GM18498 (cell line): Measurements from ENCODE around the gene PPIL6.
"Not testable (repeated sequence)": the region's sequence is repeated elsewhere in the genome, so short reads cannot be mapped to it uniquely, and the experiment has no call there.

Experiments used
- ATAC-seq: cut with Tn5 transposase; IDR thresholded peaks from one replicate; pipeline ENCODE4 v1.9.1; 2021; ENCODE audit warnings: mild to moderate bottlenecking, moderate library complexity; ENCODE audit not compliant: unreplicated experiment

Gene PPIL6

DNA sequence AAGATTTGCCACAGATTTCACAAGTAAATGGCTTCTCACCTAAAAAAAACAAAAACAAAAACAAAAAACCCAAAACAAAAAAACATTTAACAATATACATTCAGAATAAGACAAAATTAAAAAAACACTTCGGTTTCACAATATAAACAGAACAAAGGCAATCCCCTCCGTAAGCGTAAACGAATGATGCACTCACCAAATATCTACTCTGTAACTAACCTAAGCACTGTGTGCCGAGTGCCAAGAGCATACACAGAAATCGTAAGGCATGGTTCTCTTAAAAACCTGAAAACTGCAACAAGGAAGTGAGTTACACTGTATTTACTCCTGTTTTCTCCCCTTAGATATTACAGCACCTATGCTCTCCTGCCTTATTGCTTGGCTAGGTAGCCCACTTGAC is 27.3 kb upstream of the PPIL6 start:
- ATAC-seq, result no peak

DNA sequence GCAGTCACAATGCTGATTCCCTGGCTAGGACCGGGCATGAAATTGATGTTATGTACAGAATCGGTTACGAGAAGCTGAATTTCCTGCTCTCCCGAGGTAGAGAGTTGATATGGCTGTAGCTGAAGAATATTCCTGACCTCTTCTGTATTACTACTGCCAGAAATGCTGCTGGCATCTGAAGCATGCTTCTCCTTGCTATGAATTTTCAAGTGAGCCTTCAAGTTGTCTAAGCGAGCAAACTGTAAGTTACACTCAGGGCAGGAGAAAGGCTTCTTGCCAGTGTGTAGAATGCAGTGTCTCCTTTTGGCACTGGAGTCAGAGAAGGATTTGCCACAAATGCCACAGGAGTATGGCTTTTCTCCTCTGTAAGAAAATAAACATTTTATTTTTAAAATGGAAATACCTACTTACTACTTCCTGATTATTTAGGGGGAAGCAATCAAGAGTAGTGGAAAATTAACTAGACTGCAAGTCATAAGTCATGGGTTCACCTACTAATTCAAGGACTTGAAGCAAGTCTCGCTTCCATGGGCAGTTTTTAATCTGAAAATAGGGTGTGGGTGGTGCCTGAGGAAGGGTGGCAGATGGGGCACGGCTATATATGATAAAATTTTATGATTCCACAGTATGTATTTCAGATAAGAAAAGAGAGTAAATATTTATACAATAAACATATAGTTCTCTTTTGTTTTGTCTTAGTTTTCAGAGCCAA is 25.9 kb upstream of the PPIL6 start:
- ATAC-seq, result no peak

DNA sequence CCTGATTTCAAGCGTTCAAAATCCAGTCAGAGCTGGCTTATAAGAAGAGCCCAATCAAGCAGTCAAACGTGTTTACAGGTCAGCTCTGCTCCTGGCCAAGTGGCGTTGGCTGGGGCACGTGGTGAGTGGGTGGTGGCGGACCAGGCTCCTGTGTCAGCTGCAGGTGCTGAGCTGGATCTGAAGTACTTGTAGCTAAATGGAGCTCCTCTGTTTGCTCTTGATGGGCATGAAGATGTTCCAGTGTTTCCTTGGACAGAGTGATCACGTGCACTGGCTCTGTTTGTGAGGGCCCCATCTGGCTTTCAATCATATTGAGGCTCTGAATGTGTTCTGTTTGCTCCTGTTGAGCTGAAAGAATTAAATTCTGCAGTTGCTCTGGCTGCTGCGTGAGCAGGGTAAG is 25.3 kb upstream of the PPIL6 start:
- ATAC-seq, result no peak

DNA sequence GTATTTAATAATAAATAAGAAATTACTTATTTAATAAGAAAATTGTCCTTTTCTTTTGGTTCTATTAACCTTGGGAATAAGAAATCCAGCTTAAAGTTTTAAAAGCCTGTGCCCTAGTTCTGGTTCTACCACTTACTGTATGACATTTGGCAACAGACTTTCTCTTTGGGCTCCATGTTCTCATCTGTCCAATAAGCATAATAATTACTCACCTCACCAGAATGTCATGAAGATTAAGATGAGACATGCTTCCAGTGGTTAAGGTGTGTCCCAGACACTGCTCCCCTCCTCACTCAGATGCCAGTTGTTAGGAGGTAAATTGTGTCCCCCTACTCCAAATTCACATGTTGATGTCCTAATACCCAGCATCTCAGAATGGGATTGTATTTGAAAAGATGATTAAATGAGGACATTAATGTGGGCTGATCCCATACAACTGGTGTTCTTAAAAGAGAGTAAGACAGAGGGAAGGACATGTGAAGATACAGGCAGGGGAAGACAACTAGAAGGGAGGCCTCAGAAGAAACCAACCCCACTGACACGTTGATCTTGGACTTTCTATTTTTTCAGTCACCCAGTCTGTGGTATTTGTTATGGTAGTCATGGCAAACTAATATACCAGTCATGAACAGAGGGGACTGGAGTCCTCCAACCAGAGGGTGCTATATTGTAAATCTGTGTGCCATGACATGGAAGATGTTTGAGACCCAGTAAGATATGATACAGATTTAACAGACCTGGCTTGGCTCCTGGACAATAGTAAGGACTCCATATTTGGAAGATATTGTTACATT is 21.5 kb upstream of the PPIL6 start:
- no peak for ATAC-seq

DNA sequence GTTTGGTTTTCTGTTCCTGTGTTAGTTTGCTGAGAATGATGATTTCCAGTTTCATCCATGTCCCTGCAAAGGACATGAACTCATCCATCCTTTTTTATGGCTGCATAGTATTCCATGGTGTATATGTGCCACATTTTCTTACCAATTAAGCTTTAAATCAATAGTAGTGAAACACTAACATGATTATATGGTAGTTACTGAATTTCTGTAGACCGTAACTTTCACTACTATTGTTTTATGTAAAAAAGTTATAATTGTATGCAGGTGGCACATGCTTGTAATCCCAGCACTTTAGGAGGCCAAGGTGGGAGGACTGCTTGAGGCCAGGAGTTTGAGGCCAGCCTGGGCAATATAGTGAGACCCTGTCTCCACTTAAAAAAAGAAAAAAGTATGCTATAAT is 20.8 kb upstream of the PPIL6 start:
- not testable (repeated sequence) for ATAC-seq

DNA sequence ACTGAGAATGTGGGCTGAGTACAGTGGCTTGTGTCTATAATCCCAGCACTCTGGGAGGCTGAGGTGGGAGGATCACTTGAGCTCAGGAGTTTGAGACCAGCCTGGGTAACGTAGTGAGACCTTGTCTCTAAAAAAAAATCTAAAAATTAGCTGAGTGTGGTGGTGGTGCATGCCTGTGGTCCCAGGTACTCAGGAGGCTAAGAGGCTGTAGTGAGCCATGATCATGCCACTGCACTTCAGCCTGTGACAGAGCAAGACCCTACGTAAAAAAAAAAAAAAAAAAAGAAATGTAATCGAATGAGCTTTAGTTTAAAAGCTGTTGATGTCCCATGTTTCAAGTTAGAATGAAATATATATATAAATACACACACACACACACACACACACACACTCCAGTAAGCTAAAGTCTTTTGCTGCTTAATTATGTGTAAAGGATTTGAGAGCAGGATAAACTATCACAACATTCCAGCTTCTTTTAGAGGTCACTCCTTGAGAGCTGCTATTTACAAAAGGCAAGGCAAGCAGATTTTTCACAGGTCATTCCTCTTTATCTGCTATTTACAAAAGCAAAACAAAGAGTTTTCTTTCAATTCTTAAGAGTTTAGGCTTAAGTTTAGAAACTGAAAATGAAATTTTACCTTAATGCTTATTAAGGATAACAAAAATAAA is 19.9 kb upstream of the PPIL6 start:
- no peak for ATAC-seq

DNA sequence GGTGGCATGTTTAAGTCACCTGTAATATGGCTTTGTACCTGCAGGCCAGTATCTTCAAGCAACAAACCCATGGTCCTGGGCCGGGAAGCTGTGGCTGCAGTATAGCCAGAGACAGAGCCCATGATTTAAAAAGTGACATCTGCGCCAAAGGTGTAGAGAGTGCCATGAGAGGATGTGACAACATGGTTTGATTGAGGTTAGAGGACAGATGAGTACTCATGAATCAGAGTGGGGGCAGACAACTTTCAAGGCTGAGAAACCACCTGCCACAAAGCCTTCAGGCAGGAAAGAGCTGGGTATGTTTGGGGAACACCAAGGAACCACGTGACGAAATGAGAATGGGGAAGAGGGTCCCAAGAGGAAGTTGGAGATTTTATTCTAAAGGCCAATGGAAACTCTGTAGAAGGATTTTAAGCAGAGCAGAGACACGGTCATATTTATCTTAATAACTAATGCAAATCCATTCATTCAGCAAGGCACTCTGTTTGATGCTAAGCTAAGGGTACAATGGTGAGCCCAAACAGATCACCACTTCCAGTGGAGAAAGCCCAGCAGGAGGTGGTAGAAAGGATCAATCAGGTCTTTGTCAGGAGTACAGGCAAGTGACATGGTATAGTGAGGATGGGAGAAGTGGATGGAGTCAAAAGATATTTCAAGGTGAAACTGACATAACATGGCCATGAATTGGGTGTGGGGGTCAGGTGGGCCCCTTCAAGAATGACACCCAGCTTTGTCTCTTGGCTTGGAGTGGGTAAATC is 18.5 kb upstream of the PPIL6 start:
- ATAC-seq, result peak; percentile 23

DNA sequence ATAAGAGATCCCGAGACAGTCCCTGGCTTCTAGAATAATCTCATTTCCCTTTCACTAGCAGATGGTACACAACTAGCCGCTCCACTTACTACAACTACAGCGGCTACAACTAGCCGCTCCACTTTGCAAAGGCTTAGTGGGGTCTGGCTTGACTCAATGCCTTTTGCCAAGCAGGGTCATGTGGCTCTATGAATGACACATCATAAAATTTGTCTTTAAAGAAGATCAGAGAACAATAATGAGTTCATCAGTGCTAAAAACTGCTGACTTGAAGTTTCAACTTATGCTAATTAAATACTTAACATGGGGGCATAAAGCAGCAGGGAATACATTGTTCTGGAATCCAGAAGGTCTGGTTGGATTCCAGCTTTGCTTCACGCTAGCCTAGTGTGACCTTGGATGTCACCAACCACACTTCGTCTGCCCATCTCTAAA is 17.2 kb upstream of the PPIL6 start:
- no peak for ATAC-seq

DNA sequence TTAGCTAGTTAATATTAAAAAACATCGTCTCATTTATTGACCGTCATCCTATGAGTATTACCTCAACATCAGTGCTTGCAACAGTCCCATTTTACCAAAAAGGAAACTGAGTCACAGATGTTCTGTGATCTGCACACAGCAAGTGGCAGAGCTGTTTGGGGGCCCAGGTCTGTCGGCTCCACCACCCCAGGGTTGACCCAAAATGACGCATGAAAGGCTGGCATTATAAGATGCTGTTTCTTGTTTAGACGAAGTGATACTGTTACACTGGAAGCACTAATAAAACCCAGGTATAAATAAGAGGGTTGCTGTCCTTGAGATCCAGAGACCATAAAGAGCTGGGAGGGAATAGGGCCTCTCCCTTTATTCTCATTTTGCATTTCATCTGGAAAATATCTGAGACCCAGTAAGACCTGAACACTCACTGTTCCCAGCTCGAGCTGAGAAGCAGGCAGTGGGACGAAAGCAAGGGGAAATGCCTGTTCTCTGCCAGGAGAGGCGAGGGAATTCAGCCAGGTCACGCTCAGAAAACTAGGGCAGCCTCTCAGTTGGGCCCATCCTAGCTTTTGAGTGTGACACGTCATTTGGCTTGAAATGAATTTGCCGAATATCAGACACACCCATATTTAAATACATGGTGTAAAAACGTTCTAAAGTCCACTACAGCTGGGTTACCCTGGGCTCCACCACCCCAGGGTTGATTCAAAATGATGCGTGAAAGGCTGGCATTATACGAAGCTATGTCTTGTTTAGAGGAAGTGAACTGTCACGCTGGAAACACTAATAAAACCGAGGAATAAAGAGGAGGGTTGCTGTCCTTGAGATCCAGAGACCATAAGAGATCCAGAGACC is 16.5 kb upstream of the PPIL6 start:
- no peak for ATAC-seq

DNA sequence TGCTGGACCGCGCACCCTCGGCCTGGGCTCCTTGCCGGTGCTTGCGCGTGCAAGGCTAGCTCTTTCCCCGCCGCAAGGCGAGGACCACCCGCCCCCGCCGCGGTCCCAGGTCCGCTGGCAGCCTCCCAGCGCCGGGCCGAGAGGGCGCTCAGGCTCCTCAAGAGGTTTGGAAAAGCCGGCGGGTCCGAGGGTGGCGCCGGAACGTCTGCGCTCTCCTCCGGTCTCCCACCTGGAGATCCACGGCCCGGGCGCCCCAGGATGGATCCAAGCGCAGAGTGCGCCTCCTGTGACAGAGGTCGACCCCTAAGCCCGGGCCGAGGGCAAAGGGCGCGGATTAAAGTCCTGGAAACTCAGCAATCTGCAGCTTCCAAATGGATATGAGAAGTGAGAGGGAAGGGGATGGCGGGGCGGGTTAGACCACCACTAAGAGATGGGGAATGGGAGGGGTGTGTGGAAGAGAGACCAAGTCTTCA is 15.7 kb upstream of the PPIL6 start:
- no peak for ATAC-seq

DNA sequence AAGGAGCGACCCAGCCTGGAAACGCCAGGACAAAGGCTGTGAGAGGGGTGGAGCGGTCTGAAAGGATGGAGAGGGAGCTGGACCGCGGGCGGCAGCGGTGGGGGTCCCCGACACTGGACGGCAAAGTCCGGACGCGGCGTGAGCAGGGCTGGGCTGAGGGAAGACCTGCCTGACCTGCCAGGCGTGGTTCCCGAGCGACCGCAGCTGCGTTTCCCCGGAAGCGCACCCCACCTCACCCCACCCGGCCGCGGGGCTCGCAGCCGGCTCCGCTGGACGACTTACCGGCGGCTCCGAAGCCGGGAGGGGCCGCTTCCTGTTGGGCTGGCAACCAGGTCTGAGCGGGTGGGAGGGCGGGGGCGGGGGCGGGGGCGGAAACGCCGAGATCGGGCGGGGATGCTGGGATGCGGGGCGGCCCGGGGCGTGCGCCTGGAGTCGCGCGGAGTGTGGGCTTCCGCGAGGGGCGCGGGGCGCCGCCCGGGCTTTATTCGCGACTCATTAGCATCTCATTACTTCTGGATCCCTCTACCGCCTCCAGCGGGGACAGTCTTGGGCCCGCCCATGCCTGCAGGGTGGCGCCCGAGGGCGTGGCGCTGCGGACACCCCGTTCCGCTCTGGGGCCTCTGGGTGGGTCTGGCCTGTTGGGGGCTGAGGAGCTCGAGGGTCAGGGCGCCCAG is 15.1 kb upstream of the PPIL6 start, which contains the start of gene MICAL1:
Gene MICAL1 (minus strand): TSS at position 336 of the 674 bp plus-strand sequence. CDS start 1,576 bp downstream, outside the sequence.
- peak; percentile 60 for ATAC-seq

DNA sequence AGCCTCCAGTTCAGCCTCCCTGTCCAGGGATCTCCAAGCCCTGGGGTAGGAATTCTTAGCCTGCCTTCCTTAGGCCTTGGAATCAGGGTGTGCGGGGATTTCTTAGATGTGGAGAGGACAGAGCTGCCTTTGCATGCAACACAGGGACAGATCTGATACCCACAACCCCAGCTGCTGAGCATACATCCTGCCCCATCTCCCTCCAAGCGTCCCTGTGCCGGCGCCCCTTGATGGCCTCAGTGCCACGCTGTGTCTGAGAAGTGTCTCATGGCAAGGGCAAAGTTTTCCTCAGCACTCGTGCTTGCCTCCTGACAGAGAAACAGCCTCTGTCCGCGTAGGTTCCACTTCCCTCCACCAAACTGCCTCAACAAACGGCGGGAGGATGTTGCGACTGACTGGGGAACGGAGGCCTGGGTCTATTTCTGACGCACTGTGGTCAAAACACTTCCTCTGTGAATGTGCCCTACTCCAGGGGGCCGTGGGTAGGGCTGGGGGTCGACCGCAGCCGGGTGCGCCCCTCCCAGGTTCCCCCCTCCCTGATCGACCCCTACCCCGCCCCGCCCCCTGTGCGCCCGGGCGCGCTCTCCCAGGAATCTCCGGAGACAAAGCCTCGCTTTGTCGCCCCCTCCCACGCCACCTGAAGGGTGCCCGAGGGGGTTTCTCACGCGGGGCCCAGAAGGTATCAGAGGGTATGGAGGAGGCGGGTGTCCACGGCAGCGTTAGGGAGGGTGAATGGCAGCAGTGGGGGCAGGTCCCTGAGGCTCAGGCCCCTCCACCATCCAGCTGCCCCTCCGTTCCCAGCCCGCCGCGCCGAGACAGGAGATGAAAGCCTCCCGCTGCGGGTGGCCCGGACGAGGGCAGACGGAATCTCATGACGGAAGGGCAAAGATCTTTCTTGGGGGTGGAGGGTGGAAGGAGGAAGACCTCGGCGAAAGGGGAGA is 14.3 kb upstream of the PPIL6 start:
- ATAC-seq, result peak; percentile 37

DNA sequence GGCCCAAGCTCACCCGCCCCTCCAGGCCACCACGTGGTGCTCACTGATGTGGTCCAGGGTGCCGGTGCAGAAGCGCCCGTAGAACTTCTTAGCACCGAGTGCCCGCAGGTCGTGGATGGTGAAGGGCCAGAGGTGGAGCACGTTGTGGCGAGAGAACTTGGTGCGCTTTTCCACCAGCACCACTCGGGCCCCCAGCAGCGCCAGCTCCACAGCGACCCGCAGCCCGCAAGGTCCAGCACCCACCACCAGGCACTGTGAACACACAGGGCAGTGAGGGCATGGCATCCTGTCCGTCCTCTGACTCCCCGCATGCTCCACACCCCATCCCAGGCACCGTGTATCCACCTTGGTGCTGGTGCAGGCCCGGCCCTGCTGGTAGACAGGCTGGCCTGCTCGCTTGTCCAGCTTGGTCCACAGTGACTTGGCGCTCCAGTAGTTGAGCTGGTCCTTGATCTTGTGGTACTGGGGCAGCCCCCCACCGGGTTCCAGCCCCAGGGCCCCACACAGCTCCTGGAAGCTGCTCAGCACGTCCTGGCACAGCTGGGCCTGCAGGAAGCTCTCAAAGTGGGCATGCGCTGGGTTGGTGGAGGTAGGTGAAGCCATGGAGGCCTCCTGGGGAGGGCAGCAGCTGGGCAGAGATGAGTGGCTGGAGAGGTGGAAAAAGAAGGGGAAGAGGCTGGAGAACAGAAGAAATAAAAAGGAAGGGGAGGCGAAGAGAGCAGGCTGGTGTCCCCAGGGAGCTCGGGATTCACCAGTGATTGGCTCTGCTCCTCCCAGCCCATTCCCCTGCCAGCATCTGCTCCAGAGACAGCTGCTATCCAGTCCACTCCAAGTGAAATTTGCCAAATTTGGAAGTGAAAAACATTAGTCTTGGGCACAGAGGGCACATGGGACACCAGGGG is 13.4 kb upstream of the PPIL6 start:
- no peak for ATAC-seq

DNA sequence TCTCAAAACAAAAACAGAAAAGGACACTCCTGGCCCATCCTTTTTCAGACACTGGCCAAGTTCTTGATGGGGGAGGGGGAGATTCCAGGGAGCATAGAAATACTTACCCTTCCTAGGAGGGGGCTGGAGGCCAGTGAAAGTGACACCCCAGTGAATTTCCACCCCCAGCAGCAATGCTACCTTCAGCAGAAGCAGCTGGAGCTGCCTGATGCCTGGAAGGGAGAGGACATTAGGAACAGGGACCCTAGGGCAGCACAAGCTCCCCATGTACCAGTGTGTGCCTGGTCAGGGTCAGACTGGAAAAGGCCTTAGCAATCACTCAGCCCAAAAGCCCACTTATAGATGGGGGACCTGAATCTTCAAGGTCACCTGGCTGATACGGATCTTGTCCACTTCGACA is 12.7 kb upstream of the PPIL6 start:
- no peak for ATAC-seq

DNA sequence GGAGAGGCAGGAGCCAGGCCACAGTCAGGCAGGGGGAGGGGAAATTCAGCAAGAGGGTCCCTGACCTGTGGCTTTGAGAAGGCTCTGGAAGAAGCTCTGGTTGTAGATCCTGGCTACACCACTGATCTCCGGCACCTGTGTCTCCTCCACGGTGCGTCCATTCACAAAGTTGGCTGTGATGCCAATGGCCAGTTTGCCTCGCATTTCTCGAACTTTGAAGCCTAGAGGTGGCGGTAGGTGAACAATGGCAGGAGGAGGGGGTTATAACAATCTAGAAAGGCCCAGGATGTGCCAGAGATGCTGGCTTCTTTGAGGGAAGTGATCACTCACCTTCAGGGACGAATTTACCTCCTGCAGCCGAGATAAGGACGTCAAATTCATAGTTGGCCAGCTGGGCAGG is 11.8 kb upstream of the PPIL6 start:
- no peak for ATAC-seq

DNA sequence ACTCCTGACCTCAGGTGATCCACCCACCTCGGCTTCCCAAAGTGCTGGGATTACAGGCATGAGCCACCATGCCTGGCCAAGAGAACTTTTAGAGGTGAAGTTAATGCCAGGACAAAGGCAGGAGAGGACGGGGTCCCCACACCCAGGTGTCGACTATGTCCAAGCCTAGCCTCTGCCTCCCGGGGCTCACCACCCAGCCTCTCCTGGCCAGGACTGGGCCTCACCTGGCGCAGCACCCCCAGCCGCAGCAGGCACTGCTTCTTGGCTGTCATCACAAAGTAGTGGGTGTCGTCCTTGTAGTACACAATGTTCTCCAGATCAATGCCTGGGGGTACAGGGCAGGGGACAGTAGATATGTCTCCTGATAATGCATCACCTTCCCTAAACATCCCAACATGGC is 10.9 kb upstream of the PPIL6 start:
- ATAC-seq, result no peak

DNA sequence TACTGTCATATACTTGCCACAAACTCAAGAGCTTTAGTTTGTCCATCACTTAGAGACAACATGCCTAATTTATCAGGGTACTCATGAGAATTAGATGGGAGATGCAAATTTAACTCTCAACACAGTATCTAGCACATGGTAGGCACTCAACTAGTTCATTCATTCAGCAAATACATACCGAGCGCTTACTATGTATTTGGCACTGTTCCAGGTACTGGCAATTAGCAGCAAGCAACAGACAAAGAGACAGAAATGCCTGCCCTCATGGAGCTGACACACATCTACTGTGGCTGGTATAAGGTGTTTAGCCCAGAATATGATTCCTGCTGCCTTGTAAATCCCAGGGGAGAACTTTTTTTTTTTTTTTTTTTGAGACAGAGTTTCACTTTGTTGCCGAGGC is 10.4 kb upstream of the PPIL6 start:
- ATAC-seq, result no peak
